GM12878 (cell line): ENCODE data around the gene SLC11A2. TPM values are rescaled to one million over a fixed set of nuclear protein-coding genes. Genes with fewer than 3 reads are reported as not detected.

Source experiments
- ATAC-seq: fragments of 200-7000 bp; cut with Tn5 transposase; 3 replicates; pipeline ENCODE4 v1.9.1; 2020; ENCODE audit warnings: mild to moderate bottlenecking, moderate library complexity
- BruUV-seq: library from RNA; stranded (reverse); fragments of 400-500 nt; replicated peaks from 2 replicates; lab custom pipeline; 2021; lab: Mats Ljungman, UMichigan
- CTCF ChIA-PET: fragments of 300-600 bp; sonication (Branson Sonifier 250); formaldehyde crosslinking; extraction: SDS; loops from one replicate; lab custom pipeline; 2021; ENCODE audit warnings: inconsistent platforms; lab: Yijun Ruan, JAX
- POLR2A ChIA-PET: fragments of 350-600 bp; formaldehyde crosslinking; extraction: SDS; loops from one replicate; lab custom pipeline; 2021; ENCODE audit warnings: inconsistent platforms; lab: Charles Lee
- RAD21 ChIA-PET: fragments of 300-600 bp; sonication (Branson Sonifier 250); formaldehyde crosslinking; loops from one replicate; lab custom pipeline; 2023; ENCODE audit warnings: antibody characterized with exemption; ENCODE audit not compliant: unreplicated experiment; lab: Charles Lee
- SMC1A ChIA-PET: fragments of 300-600 bp; sonication (Branson Sonifier 250); formaldehyde crosslinking; loops from one replicate; lab custom pipeline; 2023; ENCODE audit not compliant: unreplicated experiment, uncharacterized antibody; lab: Charles Lee
- DNase-seq: peaks from one replicate; pipeline ENCODE4 v3.0.0-alpha.2; 2011; ENCODE audit warnings: low read depth, low spot score
- FAIRE-seq: peaks from 3 replicates; lab custom pipeline; 2011; peaks lifted over from hg19 to GRCh38; lab: Jason Lieb, UNC
- H2AFZ ChIP-seq: 2 replicates; pipeline ENCODE4 v1.6.0; 2011; ENCODE audit warnings: low read depth, low read length, control low read depth; ENCODE audit not compliant: control insufficient read depth
- H3K27ac ChIP-seq: 2 replicates; pipeline ENCODE4 v1.5.1; 2011; ENCODE audit warnings: control low read depth; ENCODE audit not compliant: control insufficient read depth, insufficient read depth
- H3K27me3 ChIP-seq, 2 experiments: replicated peaks in 1 of 2; 2 replicates each; pipeline versions ENCODE4 v1.6.0 to v1.6.1; 2011; ENCODE audit warnings: low read length in 1 of 2; ENCODE audit not compliant: control insufficient read depth in 2 of 2, insufficient read depth in 2 of 2
- H3K36me3 ChIP-seq, 2 experiments: 2 replicates each; pipeline ENCODE4 v1.5.1; 2011; ENCODE audit warnings: low read length in 1 of 2; ENCODE audit not compliant: control insufficient read depth in 2 of 2, insufficient read depth in 2 of 2
- H3K4me1 ChIP-seq: 2 replicates; pipeline ENCODE4 v1.6.1; 2011; ENCODE audit warnings: mild to moderate bottlenecking, low read length, moderate library complexity, mixed read lengths; ENCODE audit not compliant: control insufficient read depth, insufficient read depth
- H3K4me2 ChIP-seq: 2 replicates; pipeline ENCODE4 v1.6.0; 2011; ENCODE audit warnings: control low read depth; ENCODE audit not compliant: control insufficient read depth, insufficient read depth
- H3K4me3 ChIP-seq: fragments of 200-600 bp; sonication (generic); 2 replicates; pipeline ENCODE4 v1.5.1; 2016
- H3K79me2 ChIP-seq: 2 replicates; pipeline ENCODE4 v1.6.0; 2011; ENCODE audit warnings: low read length; ENCODE audit not compliant: control insufficient read depth, insufficient read depth
- H3K9ac ChIP-seq: 2 replicates; pipeline ENCODE4 v1.8.0; 2011; ENCODE audit warnings: low read length, control low read depth, mixed read lengths; ENCODE audit not compliant: control insufficient read depth, insufficient read depth
- H3K9me3 ChIP-seq: replicated peaks from 3 replicates; pipeline ENCODE4 v1.5.1; 2011; ENCODE audit warnings: mild to moderate bottlenecking, low read length; ENCODE audit not compliant: control insufficient read depth, insufficient read depth
- H4K20me1 ChIP-seq: 2 replicates; pipeline ENCODE4 v1.6.0; 2011; ENCODE audit not compliant: control insufficient read depth, insufficient read depth
- ATF7 ChIP-seq: fragments of 450-650 bp; IDR thresholded peaks from 2 replicates; pipeline ENCODE4 v1.6.1; 2016; ENCODE audit warnings: low read depth, mild to moderate bottlenecking
- RAD51 ChIP-seq: fragments of 450-650 bp; IDR thresholded peaks from 2 replicates; pipeline ENCODE4 v1.6.1; 2016; ENCODE audit warnings: moderate library complexity, mild to moderate bottlenecking, inconsistent platforms
- SREBF2 ChIP-seq: IDR thresholded peaks from 2 replicates; pipeline ENCODE4 v1.6.1; 2012; ENCODE audit warnings: mild to moderate bottlenecking, low read length
- WGBS: methylation state at CpG from one replicate; pipeline ENCODE4 v1.1.6; 2016; ENCODE audit warnings: low lambda C conversion rate; ENCODE audit not compliant: insufficient replicate concordance, insufficient coverage; ENCODE audit errors: missing lambda C conversion rate; 5-methylcytosine and 5-hydroxymethylcytosine counted together
- in situ Hi-C: fragments of 300-500 bp; cut with MboI; formaldehyde crosslinking; loops from 9 replicates; pipeline ENCODE4 v1.14.3; 2018; ENCODE audit warnings: mixed read lengths
- intact Hi-C: fragments of 100-400 bp; cut with micrococcal nuclease; formaldehyde crosslinking; loops from one replicate; pipeline ENCODE4 v1.14.2; 2022; ENCODE audit not compliant: unreplicated experiment
- polyA plus RNA-seq, 11 experiments: library from polyadenylated mRNA; depleted of rRNA in 4 of 11; unstranded in 6 of 11; stranded (reverse) in 5 of 11; fragments of >200 nt; fragmentation: Nextera tagmentation in 4 of 11; fragmentation: Illumina TruSeq in 1 of 11; extraction: Ambion mirVana in 4 of 11; extraction: Trizol in 1 of 11; gene quantifications; 1 replicate in 1 of 11; 2 replicates in 10 of 11; pipeline versions ENCODE4 v1.2.1 to v1.2.3, GENCODE V29; 2011 to 2016; ENCODE audit warnings: inconsistent platforms in 2 of 11, missing spikeins in 2 of 11, low read depth in 1 of 11
- total RNA-seq, 4 experiments: library from RNA; depleted of rRNA in 3 of 4; stranded (reverse); fragments of >200 nt in 3 of 4; fragmentation: Illumina TruSeq in 1 of 4; extraction: Trizol in 1 of 4; gene quantifications; 2 replicates each; pipeline versions ENCODE4 v1.2.1 to v1.2.3, GENCODE V29; 2013 to 2021

SLC11A2 gene
- total and polyA plus RNA-seq, 10 of the 15 experiments (the other 5 are each of a cell fraction or from before 2014, with no cell fraction given): 6.2 to 29.4 (median 15.6) TPM

- Histone ChIP-seq H3K27me3 (no peaks in the 10 kb centered on the region), H3K4me3 (no peak overlapping the region), H3K4me2 (no peak overlapping the region)
- ATAC-seq: no peak
- CTCF ChIA-PET: interaction anchor here (0.6 kb wide), 1 partner anchor 12 kb away, joined by 3 read pairs; no protein-coding TSS in a partner anchor
- BruUV-seq: no TSS peak
- TF ChIP-seq SREBF2 (no peak), ATF7 (no peak)
- TF ChIP-seq, all 136 proteins: peak for 0
- H3K36me3 ChIP-seq: no peaks in the 10 kb centered on the region
- no peak overlapping the region for H3K27ac ChIP-seq
- 65% methylated on average over 9 of the region's 9 CpGs for WGBS
- SMC1A ChIA-PET: no interaction called here
- in situ Hi-C loops: no loop called here
- no peaks in the 10 kb centered on the region for H3K4me1 ChIP-seq
- no peaks in the 10 kb centered on the region for H3K79me2 ChIP-seq
- H3K9me3 ChIP-seq: peaks cover 10% of the 10 kb centered on the region
- POLR2A ChIA-PET: no interaction called here
- DNase-seq (no peak), FAIRE-seq (no peak)
- RAD21 ChIA-PET: no interaction called here
- no peaks in the 10 kb centered on the region for H4K20me1 ChIP-seq
- no peak overlapping the region for H2AFZ ChIP-seq
- no peak overlapping the region for H3K9ac ChIP-seq
- intact Hi-C loops: no loop called here
These were observed 89.2 kb downstream of the SLC11A2 start for GRCh38 chr12:50936821-50937530.

- CTCF ChIA-PET: no interaction called here
- in situ Hi-C loops (no loop called here), intact Hi-C loops (no loop called here)
- no TSS peak for BruUV-seq
- DNase-seq: no peak
- RAD21 ChIA-PET: no interaction called here
- SMC1A ChIA-PET: interaction anchor here (1.1 kb wide), 1 partner anchor 10 kb away, joined by 3 read pairs; a partner anchor contains a TSS
- no peak overlapping the region for H3K27ac ChIP-seq
- WGBS: 66% methylated on average over 6 of the region's 6 CpGs
- no peaks in the 10 kb centered on the region for H3K27me3 ChIP-seq
- H4K20me1 ChIP-seq: no peaks in the 10 kb centered on the region
- H2AFZ ChIP-seq: no peak overlapping the region
- no peaks in the 10 kb centered on the region for H3K79me2 ChIP-seq
- TF ChIP-seq RAD51: no peak
- no peak overlapping the region for H3K9ac ChIP-seq
- no peaks in the 10 kb centered on the region for H3K36me3 ChIP-seq
- H3K4me3 ChIP-seq: no peak overlapping the region
- H3K9me3 ChIP-seq: peaks cover 10% of the 10 kb centered on the region
- H3K4me2 ChIP-seq: no peak overlapping the region
- no peak for FAIRE-seq
- ATAC-seq: no peak
- POLR2A ChIA-PET: no interaction called here
- H3K4me1 ChIP-seq: no peaks in the 10 kb centered on the region
These were observed 91.0 kb downstream of the SLC11A2 start for GRCh38 chr12:50934981-50935807.
